CD4-positive, alpha-beta T cell treated with Interferon gamma for 1 hour (primary cell): Measurements from ENCODE around the gene ADK.

Experiments
- DNase-seq: peaks from one replicate; pipeline ENCODE4 v3.0.0-alpha.2; 2020

ADK gene

DNA sequence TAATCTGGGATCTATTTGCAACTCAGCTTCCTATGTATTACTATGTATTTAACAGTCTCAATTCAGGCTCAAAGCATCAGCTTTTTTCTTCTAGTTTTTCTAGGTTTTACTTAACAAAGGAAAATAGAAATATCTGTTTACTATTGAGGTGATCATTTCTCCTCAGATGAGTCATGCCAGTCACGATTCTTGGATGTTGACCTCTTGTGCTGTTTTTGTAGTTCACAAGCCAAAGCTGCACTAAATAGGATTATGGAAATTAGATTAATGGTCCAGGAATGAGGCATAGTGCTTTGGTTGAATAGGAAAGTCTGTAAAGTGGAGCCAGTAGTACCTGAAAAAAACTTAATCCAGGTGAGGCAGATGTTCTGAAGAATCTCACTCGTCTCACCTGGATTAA, 477.1 kb downstream of the ADK start:
- DNase-seq: no peak

DNA sequence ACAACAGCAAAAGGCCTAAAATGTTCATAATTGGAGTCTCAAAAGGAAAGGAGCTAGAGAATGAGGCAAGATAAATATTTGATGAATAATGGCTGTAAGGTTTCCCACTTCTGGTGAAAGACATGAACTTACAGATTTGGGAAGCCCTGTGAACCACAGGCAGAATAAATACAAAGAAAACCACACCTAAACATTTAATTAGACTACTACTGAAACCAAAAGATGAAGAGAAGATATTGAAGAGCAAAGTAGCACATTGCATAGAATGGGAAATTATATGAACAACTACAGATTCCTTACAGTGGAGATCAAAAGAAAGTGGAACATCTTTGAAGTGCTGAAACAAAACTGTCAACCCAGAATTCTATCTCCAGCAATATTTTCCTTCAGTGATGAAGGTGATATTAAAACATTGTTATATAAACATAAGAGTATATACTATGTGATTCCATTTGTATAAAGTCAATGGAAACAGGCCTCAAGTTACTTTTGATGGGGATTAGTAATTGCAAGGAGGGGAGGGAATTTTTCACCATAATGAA, 484.0 kb downstream of the ADK start:
- no peak for DNase-seq

GRCh38 chr10:74635655-74636054, 484.6 kb downstream of the ADK start:
- no peak for DNase-seq

GRCh38 chr10:74637685-74638084, 486.7 kb downstream of the ADK start:
- DNase-seq: no peak

GRCh38 chr10:74640134-74640921, 489.3 kb downstream of the ADK start:
- DNase-seq: no peak

DNA sequence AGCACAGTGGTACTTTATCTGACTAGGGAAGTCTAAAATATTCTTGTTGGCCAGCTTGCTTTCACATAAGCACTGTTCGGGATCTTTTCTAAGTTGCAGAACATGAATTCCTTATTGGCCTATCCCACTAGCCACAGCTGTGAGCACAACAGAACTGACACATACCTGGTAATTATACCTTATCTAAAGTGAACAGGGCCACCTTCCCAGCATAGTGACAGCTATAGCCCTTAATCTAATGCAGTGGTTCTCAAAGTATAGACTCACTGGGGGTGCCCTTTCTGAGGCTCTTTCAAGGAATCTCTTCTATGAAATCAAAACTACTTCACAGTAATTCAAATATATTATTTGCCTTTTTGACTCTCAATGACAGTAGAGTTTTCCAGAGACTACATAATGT, 490.6 kb downstream of the ADK start:
- DNase-seq: no peak

DNA sequence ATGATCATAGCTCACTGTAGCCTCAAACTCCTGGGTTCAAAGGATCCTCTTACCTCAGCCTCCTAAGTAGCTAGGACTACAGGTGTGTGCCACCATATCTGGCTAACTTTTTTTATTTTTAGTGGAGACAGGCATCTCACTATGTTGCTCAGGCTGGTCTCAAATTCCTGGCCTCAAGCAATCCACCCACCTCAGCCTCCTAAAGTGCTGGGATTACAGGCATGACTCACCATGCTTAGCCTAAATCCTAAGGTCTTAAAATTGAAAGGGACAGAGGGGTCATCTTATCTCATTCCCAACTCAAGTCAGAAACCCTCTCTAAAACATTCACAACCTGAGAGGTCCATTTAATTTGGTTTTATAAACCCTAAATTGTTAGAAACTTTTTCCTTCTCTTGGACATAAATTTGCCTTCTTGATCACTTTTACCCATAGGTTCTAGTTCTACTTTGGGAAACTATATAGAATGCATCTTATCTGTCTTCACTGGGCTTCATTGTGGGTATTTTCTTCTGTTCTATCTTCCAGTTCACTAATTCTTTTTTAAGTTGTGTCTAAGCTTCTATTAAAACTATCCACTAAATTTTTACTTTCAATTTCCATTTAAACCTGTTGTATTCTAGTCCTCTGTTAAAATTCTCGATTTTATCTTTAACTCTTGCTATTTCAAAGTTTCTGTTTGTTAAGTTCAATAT, 492.0 kb downstream of the ADK start:
- DNase-seq: no peak

DNA sequence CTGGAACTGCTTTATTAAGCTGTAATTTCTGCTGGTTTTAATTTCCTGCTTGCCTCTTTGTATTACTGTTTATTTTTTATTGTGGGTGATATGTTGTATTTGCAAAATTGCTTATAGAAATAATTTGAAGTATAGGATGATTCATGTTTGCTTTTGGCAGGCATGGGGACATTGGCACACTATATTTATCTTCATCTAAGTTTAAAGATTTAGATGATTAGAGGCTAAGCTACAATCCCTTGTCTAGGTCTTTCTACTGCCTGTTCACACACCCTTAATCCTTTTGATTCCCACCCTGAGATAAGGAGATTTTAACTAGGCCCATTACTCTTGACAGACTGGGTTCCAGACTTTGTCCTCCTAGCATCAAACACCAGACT, 492.6 kb downstream of the ADK start:
- DNase-seq: no peak

DNA sequence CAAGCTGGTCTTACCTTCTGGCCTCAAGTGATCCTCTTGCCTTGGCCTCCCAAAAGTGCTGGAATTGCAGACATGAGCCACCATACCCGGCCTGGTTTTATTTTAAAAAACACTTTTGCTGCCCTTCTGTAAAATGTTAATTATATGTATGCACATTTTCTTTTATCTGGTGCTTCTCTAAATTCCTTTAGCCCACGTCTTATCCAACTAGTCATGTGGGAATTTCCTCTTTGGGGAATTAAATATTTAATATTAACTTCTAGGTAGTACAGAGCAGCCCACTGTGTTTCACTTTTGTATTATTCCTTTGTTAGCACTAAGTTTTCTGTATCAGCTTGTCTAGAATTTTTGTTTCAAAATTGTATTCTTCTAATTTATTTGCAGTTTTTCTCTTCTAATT, 493.7 kb downstream of the ADK start:
- DNase-seq: no peak

- no peak for DNase-seq
These were observed 494.7 kb downstream of the ADK start for GRCh38 chr10:74645692-74646091.

GRCh38 chr10:74650613-74651012, 499.6 kb downstream of the ADK start:
- DNase-seq: no peak

DNA sequence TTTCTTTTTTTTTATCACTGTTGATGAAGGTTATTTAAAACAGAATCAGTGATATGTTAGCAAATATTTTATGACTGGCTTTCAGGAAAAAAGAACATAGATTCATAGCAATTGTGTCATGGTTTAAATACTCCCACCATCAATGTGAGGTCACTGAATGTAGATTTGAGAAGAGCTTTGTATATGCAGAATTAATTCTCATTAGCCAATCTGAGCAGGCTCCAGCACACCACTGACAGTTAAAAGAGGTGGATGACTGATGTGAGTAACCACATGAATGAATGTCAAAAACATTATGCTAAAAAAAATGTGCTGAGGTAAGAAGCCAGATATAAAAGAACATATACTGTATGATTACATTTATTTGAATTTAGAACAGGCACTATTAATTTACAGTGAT, 500.5 kb downstream of the ADK start:
- no peak for DNase-seq

GRCh38 chr10:74652664-74653063, 501.6 kb downstream of the ADK start:
- no peak for DNase-seq

DNA sequence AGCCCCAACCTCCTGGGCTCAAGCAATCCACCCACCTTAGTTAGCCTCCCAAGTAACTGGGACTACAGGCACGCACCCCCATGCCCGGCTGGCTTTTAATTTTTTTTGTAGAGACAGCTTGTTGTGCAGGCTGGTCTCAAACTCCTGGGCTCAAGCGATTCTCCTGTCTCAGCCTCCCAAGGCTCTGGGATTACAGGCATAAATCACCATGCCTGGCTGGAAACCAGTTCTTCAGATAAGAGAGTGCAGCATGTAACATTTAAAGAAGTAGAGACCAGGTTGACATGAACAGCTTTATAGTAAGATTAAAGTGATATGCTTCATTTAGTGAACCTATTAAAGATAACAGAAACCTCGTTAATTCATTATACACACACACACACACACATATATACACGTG, 507.5 kb downstream of the ADK start:
- no peak for DNase-seq

GRCh38 chr10:74662635-74663034, 511.6 kb downstream of the ADK start:
- no peak for DNase-seq

DNA sequence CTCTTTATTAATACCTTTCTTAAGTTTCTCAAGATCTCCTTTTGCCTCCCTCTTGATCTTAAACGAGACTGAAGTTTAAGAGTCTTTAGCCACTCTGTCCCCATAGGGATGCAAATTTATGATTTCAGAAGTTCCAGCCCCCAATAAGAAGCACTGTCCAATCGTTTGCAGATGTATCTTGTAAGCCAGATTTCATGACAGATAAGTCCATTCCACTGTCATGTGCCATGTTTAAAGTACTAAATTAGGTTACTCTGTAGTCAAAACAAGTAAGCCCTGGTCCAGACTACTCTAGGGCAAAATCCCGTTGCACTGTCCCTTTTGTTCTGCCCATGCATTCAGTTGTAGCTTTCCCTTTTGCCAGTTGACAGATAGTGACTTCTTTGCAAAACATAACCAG, 518.2 kb downstream of the ADK start:
- DNase-seq: no peak

GRCh38 chr10:74671716-74672115, 520.7 kb downstream of the ADK start:
- no peak for DNase-seq

DNA sequence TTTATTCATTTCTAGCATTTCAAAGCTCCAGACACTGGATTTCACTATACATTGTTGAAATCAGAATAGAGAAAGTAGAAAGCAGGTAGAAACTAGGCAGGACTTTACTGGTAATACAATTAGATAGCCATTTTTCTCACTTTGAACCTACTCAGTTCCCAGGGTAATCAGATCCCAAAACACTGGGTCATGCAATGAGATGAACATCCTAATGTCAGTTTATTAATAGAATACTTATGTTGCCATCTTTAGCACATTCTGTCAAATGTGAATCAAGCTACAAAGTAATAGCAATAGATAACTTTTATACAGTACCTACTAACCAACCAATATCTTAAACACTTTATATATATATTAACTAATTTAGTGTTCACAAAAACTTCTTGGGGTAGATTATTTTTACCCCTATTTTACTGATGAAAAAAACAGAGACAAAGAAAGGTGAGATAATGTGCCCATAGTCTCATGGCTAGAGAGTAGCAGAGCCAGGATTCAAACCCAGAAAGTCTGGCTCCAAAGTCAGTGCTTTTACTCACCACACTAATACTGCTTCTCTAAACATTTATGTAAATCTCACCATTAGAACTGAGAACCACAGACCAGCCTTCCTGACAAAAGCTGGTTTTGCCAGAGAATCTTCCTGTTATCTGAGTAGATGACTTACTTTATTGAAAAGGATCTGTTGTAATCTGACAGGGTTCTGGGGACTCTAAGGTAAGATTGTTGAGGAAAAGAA, 521.6 kb downstream of the ADK start:
- DNase-seq: no peak

GRCh38 chr10:74674927-74675326, 523.9 kb downstream of the ADK start:
- no peak for DNase-seq

GRCh38 chr10:74675484-74675883, 524.5 kb downstream of the ADK start:
- no peak for DNase-seq

DNA sequence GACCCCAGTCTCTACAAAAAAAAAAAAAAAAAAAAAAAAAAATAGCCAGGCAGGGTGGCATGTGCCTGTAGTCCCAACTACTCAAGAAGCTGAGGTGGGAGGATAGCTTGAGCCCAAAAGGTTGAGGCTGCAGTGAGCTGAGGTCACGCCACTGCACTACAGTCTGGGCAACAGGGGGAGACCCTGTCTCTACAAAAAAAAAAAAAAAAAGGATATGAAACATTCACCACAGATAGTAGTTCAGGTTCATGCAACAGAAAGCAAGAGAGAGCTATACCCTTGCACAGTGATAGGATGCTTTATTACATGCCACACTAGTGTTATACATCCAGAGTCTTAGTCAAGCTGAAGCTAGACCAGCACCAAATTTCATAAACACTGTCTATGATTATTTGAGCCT, 526.9 kb downstream of the ADK start:
- no peak for DNase-seq

- no peak for DNase-seq
These were observed 531.1 kb downstream of the ADK start for GRCh38 chr10:74681917-74682627.

- DNase-seq: no peak
These were observed 532.0 kb downstream of the ADK start for GRCh38 chr10:74683067-74683466.
